Testis (tissue), 3 donors: ENCODE measurements around the gene ABCC10. TPM values are rescaled to one million over a fixed set of nuclear protein-coding genes. Genes with fewer than 3 reads are reported as not detected.
"Not testable (repeated sequence)": the region's sequence is repeated elsewhere in the genome, so short reads cannot be mapped to it uniquely, and the experiment has no call there.

Experiments
- DNase-seq: peaks from one replicate; pipeline ENCODE4 v3.0.0-alpha.2; 2019
- H3K27ac ChIP-seq, 2 donors: fragments of 200-600 bp; sonication (generic); one replicate each; pipeline ENCODE4 v1.5.1; 2019
- H3K27me3 ChIP-seq: fragments of 200-600 bp; sonication (generic); one replicate; pipeline ENCODE4 v1.5.1; 2019
- H3K36me3 ChIP-seq: fragments of 200-600 bp; sonication (generic); one replicate; pipeline ENCODE4 v1.5.1; 2017; ENCODE audit warnings: low read depth; ENCODE audit errors: missing control alignments
- H3K4me1 ChIP-seq: fragments of 200-600 bp; sonication (generic); one replicate; pipeline ENCODE4 v1.5.1; 2019
- H3K4me3 ChIP-seq, 2 donors: fragments of 200-600 bp; sonication (generic); one replicate each; pipeline ENCODE4 v1.5.1; 2017 to 2019
- H3K9me3 ChIP-seq: fragments of 200-600 bp; sonication (generic); one replicate; pipeline ENCODE4 v1.5.1; 2017
- CTCF ChIP-seq, 3 experiments: fragments of 450-650 bp in 2 of 3; fragments of 200-600 bp in 1 of 3; sonication (generic) in 1 of 3; IDR thresholded peaks; one replicate each; pipeline ENCODE4 v1.5.1; 2016 to 2019; ENCODE audit warnings: antibody characterized with exemption in 3 of 3, mild to moderate bottlenecking in 2 of 3, moderate library complexity in 1 of 3
- POLR2A ChIP-seq: fragments of 450-650 bp; IDR thresholded peaks from one replicate; pipeline ENCODE4 v1.6.1; 2017; ENCODE audit warnings: antibody characterized with exemption, mild to moderate bottlenecking, moderate library complexity
- WGBS, 2 donors: methylation state at CpG; one replicate each; pipeline ENCODE4 v1.1.5; 2018; 5-methylcytosine and 5-hydroxymethylcytosine counted together
- intact Hi-C: fragments of 100-400 bp; cut with DNase I; formaldehyde crosslinking; loops from one replicate; pipeline ENCODE4 v1.15.1; 2023; ENCODE audit warnings: low total_unique reads
- polyA plus RNA-seq: library from polyadenylated mRNA; stranded (reverse); fragments of 350-450 nt; fragmentation: Illumina TruSeq; extraction: RNeasy Lipid Tissue Mini Kit (QIAGEN cat#74804); gene quantifications from one replicate; pipeline ENCODE4 v1.2.3, GENCODE V29; 2014; ENCODE audit warnings: low read depth, low replicate concordance; ENCODE audit not compliant: insufficient read depth
- total RNA-seq, 2 donors: library from RNA; depleted of rRNA; stranded (reverse); fragments of >200 nt; gene quantifications; one replicate each; pipeline ENCODE4 v1.2.3, GENCODE V29; 2016

Gene ABCC10
- total and polyA plus RNA-seq, 3 donors from 2014 or later = 21.0 to 34.0 (median 29.2) TPM

- H3K27ac ChIP-seq = no peak overlapping the region
- peak; percentile 89 for DNase-seq
- peak overlapping the region; percentile 13 to 50 for H3K4me3 ChIP-seq
- WGBS, 2 donors = 0 to 2% methylated on average over 26 to 65 of the region's 97 CpGs
- intact Hi-C loops = loop anchor here (10.0 kb wide), 1 partner anchor 50 kb away; no protein-coding TSS in a partner anchor
- no peaks in the 10 kb centered on the region for H3K4me1 ChIP-seq
- no peaks in the 10 kb centered on the region for H3K36me3 ChIP-seq
- H3K27me3 ChIP-seq = no peaks in the 10 kb centered on the region
- TF ChIP-seq CTCF (IDR thresholded peaks at IDR 0.05) (no peak), POLR2A (no peak)
- no peaks in the 10 kb centered on the region for H3K9me3 ChIP-seq
Measured at GRCh38 chr6:43454696-43455530, 27.6 kb downstream of the ABCC10 start.

GRCh38 chr6:43455531-43456428 lies 28.4 kb downstream of the ABCC10 start, which contains the start of gene DLK2:
Gene DLK2, minus strand, starts transcription at chr6:43455548. Its CDS starts 723 bp downstream, at chr6:43454825.
- Histone ChIP-seq H3K9me3 (no peaks in the 10 kb centered on the region), H3K4me1 (no peaks in the 10 kb centered on the region), H3K27ac (no peak within 1 kb of the TSS), H3K36me3 (no peaks in the 10 kb centered on the region), H3K27me3 (no peaks in the 10 kb centered on the region), H3K4me3 (peak within 1 kb of the TSS; percentile 13 to 50)
- no peak for DNase-seq
- TF ChIP-seq POLR2A (no peak), CTCF (IDR thresholded peaks at IDR 0.05) (no peak)
- WGBS, 2 donors = 5% methylated on average over 27 to 35 of the region's 55 CpGs
- intact Hi-C loops = loop anchor here (10.0 kb wide), 1 partner anchor 49 kb away; no protein-coding TSS in a partner anchor

GRCh38 chr6:43457643-43458042 lies 30.3 kb downstream of the ABCC10 start:
- Histone ChIP-seq H3K9me3 (no peaks in the 10 kb centered on the region), H3K36me3 (no peaks in the 10 kb centered on the region), H3K27me3 (no peaks in the 10 kb centered on the region), H3K4me1 (no peaks in the 10 kb centered on the region), H3K4me3 (no peak overlapping the region), H3K27ac (no peak overlapping the region)
- no peak for TF ChIP-seq POLR2A
- no peak for TF ChIP-seq CTCF (IDR thresholded peaks at IDR 0.05)
- 37 to 57% methylated on average over 9 of the region's 9 CpGs for WGBS, 2 donors
- intact Hi-C loops = loop anchor here (10.0 kb wide), 1 partner anchor 47 kb away; no protein-coding TSS in a partner anchor
- no peak for DNase-seq

- not testable (repeated sequence) for H3K4me1 ChIP-seq, H3K9me3 ChIP-seq, DNase-seq, H3K36me3 ChIP-seq, H3K4me3 ChIP-seq, H3K27me3 ChIP-seq, H3K27ac ChIP-seq
- intact Hi-C loops = loop anchor here (10.0 kb wide), 1 partner anchor 47 kb away; no protein-coding TSS in a partner anchor
- WGBS, 2 donors = 76 to 81% methylated on average over 15 of the region's 15 CpGs
Measured at GRCh38 chr6:43458154-43458553, 30.8 kb downstream of the ABCC10 start.

GRCh38 chr6:43459535-43459934 lies 32.2 kb downstream of the ABCC10 start:
- H3K27me3 ChIP-seq = no peaks in the 10 kb centered on the region
- intact Hi-C loops = loop anchor here (10.0 kb wide), 1 partner anchor 45 kb away; no protein-coding TSS in a partner anchor
- DNase-seq = no peak
- 56 to 78% methylated on average over 1 of the region's 1 CpG for WGBS, 2 donors
- H3K9me3 ChIP-seq = no peaks in the 10 kb centered on the region
- no peak for TF ChIP-seq POLR2A
- no peak for TF ChIP-seq CTCF (IDR thresholded peaks at IDR 0.05)
- no peak overlapping the region for H3K27ac ChIP-seq
- no peak overlapping the region for H3K4me3 ChIP-seq
- H3K4me1 ChIP-seq = no peaks in the 10 kb centered on the region
- no peaks in the 10 kb centered on the region for H3K36me3 ChIP-seq
